Measurements from ENCODE around the gene RNF186. TPM values are rescaled to one million over a fixed set of nuclear protein-coding genes. Genes with fewer than 3 reads are reported as not detected.

The RNF186 gene
- total and polyA plus RNA-seq, 2 donors (not counting 1 experiment from before 2014, with no cell fraction given), result not detected

GRCh38 chr1:19864570-19865160 is 49.6 kb upstream of the RNF186 start:
- ChIA-PET POLR2A (no interaction called here), CTCF (no interaction called here)
- Histone ChIP-seq H3K27ac (ENCODE audit: low read length in 2 of 2) (no peak overlapping the region), H3K4me3 (ENCODE audit: control extremely low read depth in 1 of 5, extremely low read depth in 1 of 5, insufficient read depth in 1 of 5, low read depth in 2 of 5, low read length in 4 of 5) (no peak overlapping the region), H3K9ac (ENCODE audit: low read length) (no peak overlapping the region), H3K36me3 (replicated peaks in 1 of 2; ENCODE audit: control extremely low read depth in 1 of 2, control insufficient read depth in 1 of 2, extremely low read depth in 1 of 2, insufficient read depth in 2 of 2, low read length in 1 of 2) (no peaks in the 10 kb centered on the region), H2AFZ (ENCODE audit: insufficient read depth, low read depth, low read length, poor library complexity, severe bottlenecking) (no peak overlapping the region), H3K79me2 (ENCODE audit: control insufficient read depth, insufficient read depth, low read length) (no peaks in the 10 kb centered on the region), H3K4me2 (replicated peaks; ENCODE audit: low read depth, low read length, poor library complexity, severe bottlenecking) (no peak overlapping the region), H3K27me3 (replicated peaks in 1 of 4; ENCODE audit: control extremely low read depth in 1 of 4, control insufficient read depth in 3 of 4, insufficient read depth in 4 of 4, low read length in 3 of 4) (peaks cover 0 to 17% (median 9%) of the 10 kb centered on the region in 4 experiments), H3K4me1 (ENCODE audit: control insufficient read depth in 2 of 2, insufficient read depth in 2 of 2, low read length in 2 of 2) (no peaks in the 10 kb centered on the region), H3K9me3 (ENCODE audit: control extremely low read depth in 1 of 3, control insufficient read depth in 2 of 3, insufficient read depth in 1 of 3, low read length in 2 of 3) (peaks cover 0 to 9% (median 5%) of the 10 kb centered on the region in 3 donors), H4K20me1 (ENCODE audit: control insufficient read depth, insufficient read depth, low read length, poor library complexity, severe bottlenecking) (no peaks in the 10 kb centered on the region)
- no peak overlapping the region for H3K4me3 Mint-ChIP-seq
- ATAC-seq (ENCODE audit: low read depth) (no peak), DNase-seq (no peak)
- no peak overlapping the region for H3K27ac Mint-ChIP-seq
- H3K4me1 Mint-ChIP-seq, result no peaks in the 10 kb centered on the region
- no CpG with 5 or more reads among the region's 1 CpG for WGBS (ENCODE audit: insufficient coverage)
- peaks cover 10% of the 10 kb centered on the region for H3K9me3 Mint-ChIP-seq (ENCODE audit: insufficient read depth)
- no peak for TF ChIP-seq CTCF (IDR thresholded peaks at IDR 0.05)
- TF ChIP-seq EZH2 (IDR thresholded peaks at IDR 0.05; ENCODE audit: borderline replicate concordance, insufficient read depth, low read depth, low read length, poor library complexity, severe bottlenecking), result no peak
- peaks cover 60% of the 10 kb centered on the region for H3K27me3 Mint-ChIP-seq
- intact Hi-C loops (cut with micrococcal nuclease), result no loop called here

- no peaks in the 10 kb centered on the region for H3K36me3 ChIP-seq (replicated peaks in 1 of 2; ENCODE audit: control extremely low read depth in 1 of 2, control insufficient read depth in 1 of 2, extremely low read depth in 1 of 2, insufficient read depth in 2 of 2, low read length in 1 of 2)
- no peak overlapping the region for H2AFZ ChIP-seq (ENCODE audit: insufficient read depth, low read depth, low read length, poor library complexity, severe bottlenecking)
- Mint-ChIP-seq H3K9me3 (ENCODE audit: insufficient read depth) (peaks cover 10% of the 10 kb centered on the region), H3K27me3 (peaks cover 55% of the 10 kb centered on the region), H3K4me3 (no peak overlapping the region), H3K4me1 (peaks cover 2% of the 10 kb centered on the region), H3K27ac (no peak overlapping the region)
- 88% methylated on average over 1 of the region's 3 CpGs for WGBS (ENCODE audit: insufficient coverage)
- H3K9me3 ChIP-seq (ENCODE audit: control extremely low read depth in 1 of 3, control insufficient read depth in 2 of 3, insufficient read depth in 1 of 3, low read length in 2 of 3), result peaks cover 0 to 9% (median 5%) of the 10 kb centered on the region in 3 donors
- H3K4me2 ChIP-seq (replicated peaks; ENCODE audit: low read depth, low read length, poor library complexity, severe bottlenecking), result no peak overlapping the region
- CTCF ChIA-PET, result no interaction called here
- no peaks in the 10 kb centered on the region for H4K20me1 ChIP-seq (ENCODE audit: control insufficient read depth, insufficient read depth, low read length, poor library complexity, severe bottlenecking)
- no peak for DNase-seq
- peaks cover 0 to 14% (median 8%) of the 10 kb centered on the region in 4 experiments for H3K27me3 ChIP-seq (replicated peaks in 1 of 4; ENCODE audit: control extremely low read depth in 1 of 4, control insufficient read depth in 3 of 4, insufficient read depth in 4 of 4, low read length in 3 of 4)
- H3K27ac ChIP-seq (ENCODE audit: low read length in 2 of 2), result no peak overlapping the region
- POLR2A ChIA-PET, result no interaction called here
- no peaks in the 10 kb centered on the region for H3K4me1 ChIP-seq (ENCODE audit: control insufficient read depth in 2 of 2, insufficient read depth in 2 of 2, low read length in 2 of 2)
- ATAC-seq (ENCODE audit: low read depth), result no peak
- intact Hi-C loops (cut with micrococcal nuclease), result no loop called here
- no peak overlapping the region for H3K4me3 ChIP-seq (ENCODE audit: control extremely low read depth in 1 of 5, extremely low read depth in 1 of 5, insufficient read depth in 1 of 5, low read depth in 2 of 5, low read length in 4 of 5)
- no peak for TF ChIP-seq EZH2 (IDR thresholded peaks at IDR 0.05; ENCODE audit: borderline replicate concordance, insufficient read depth, low read depth, low read length, poor library complexity, severe bottlenecking)
- no peaks in the 10 kb centered on the region for H3K79me2 ChIP-seq (ENCODE audit: control insufficient read depth, insufficient read depth, low read length)
- no peak overlapping the region for H3K9ac ChIP-seq (ENCODE audit: low read length)
Observed at GRCh38 chr1:19862944-19863343, 47.9 kb upstream of the RNF186 start.
